Ramos (cell line): Measurements from ENCODE around the gene P4HTM.

Source experiments
- in situ Hi-C: fragments of 300-500 bp; cut with MboI; formaldehyde crosslinking; loops from one replicate; pipeline ENCODE4 v1.14.3; 2022; ENCODE audit warnings: low sequenced_read_pairs; ENCODE audit not compliant: unreplicated experiment

The P4HTM gene, protein sequence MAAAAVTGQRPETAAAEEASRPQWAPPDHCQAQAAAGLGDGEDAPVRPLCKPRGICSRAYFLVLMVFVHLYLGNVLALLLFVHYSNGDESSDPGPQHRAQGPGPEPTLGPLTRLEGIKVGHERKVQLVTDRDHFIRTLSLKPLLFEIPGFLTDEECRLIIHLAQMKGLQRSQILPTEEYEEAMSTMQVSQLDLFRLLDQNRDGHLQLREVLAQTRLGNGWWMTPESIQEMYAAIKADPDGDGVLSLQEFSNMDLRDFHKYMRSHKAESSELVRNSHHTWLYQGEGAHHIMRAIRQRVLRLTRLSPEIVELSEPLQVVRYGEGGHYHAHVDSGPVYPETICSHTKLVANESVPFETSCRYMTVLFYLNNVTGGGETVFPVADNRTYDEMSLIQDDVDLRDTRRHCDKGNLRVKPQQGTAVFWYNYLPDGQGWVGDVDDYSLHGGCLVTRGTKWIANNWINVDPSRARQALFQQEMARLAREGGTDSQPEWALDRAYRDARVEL

GRCh38 chr3:48989796-48990635 lies at the start of gene P4HTM:
Gene P4HTM, plus strand, starts transcription at chr3:48990241. Its CDS starts 16 bp downstream, at chr3:48990257.
- in situ Hi-C loops = no loop called here

DNA sequence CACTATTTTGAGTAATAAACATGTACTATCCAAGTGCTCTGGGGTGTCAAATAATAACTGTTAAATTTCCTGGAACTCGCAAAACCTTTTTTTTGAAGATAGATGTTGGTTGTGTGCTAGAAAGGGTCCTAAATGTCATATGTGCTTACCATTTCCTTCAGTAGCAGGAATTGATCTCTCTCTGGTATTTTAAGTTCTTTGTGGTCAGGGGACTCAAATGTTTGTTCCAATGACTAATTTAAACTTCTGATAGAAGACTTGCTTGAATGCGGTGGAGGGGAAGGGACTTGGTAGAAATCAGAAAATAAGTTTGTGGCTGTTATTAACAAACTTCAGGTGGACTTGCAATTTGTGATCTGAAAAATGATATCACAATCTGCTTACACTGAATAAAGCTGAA lies 44.6 kb upstream of the P4HTM start:
- in situ Hi-C loops = no loop called here

DNA sequence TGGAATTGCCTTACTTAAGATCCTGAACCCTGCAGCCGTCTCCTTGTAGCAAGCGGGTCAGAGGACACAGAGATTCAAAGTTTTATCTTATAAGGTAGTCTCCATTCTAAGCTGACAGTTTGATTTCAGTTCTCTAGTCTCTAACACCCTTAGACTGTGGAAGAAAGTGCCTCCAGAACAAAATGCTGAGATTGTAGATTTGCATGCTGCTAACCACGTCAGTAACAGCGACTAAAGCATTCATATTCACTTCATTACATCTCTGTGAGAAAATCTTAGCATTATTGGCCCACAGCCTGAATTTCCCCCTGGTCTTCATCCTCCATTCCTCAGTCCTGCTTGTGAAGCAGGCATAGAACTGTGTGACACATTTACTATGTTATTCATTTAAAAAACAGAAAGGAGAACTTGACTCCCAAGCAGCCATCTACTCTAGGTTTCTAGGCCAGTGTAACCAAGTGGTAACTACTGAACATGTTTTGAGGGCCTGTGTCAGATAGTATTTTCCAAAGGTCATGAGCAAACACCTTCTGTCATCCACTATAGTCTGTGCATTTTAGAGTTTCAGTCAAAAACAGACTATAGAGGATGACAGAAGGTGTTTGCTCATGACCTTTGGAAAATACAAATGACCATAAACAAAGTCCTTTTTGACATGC lies 44.0 kb upstream of the P4HTM start:
- in situ Hi-C loops = no loop called here

- in situ Hi-C loops = no loop called here
Observed at GRCh38 chr3:48949376-48949717, 40.7 kb upstream of the P4HTM start.

DNA sequence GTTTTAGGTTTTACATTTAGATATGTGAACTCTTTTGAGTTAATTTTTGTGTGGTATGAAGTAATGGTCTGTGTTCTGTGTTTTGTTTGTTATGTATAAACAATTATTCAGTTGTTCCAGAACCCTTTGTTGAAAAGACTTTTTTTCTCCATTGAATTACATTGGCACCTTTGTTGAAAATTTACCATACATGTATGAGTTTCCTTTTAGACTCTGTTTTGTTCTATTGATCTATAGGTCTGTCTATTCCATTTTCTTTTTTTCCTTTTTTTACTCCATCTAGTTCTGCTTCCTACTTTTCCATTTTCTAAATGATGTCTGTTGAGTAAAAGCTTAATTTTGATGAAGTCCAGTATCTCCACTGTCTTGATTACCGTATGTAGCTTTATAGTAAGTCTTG lies 40.0 kb upstream of the P4HTM start:
- in situ Hi-C loops = loop anchor here (25.0 kb wide), 1 partner anchor 213 kb away; no protein-coding TSS in a partner anchor

DNA sequence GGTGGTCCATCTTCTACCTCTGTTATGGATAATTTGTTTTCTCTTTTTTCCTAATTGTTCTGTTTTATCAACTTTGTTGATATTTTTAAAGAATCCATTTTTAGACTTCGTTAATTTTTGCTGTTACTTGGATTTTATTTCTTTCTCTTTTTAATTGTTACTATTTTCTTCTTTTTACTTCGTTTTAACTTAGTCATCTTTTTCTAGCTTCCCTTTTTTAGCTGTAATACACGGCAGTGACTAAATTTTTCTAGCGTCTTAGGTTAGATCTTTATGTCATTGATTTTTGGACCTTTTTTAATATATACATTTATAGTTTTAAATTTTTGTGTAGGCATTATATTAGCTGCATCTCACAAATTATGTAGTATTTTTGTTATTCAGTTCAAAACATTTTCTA lies 38.3 kb upstream of the P4HTM start:
- in situ Hi-C loops = loop anchor here (25.0 kb wide), 1 partner anchor 214 kb away; no protein-coding TSS in a partner anchor

GRCh38 chr3:48952510-48953118 lies 37.4 kb upstream of the P4HTM start:
- in situ Hi-C loops = loop anchor here (25.0 kb wide), 1 partner anchor 215 kb away; no protein-coding TSS in a partner anchor

DNA sequence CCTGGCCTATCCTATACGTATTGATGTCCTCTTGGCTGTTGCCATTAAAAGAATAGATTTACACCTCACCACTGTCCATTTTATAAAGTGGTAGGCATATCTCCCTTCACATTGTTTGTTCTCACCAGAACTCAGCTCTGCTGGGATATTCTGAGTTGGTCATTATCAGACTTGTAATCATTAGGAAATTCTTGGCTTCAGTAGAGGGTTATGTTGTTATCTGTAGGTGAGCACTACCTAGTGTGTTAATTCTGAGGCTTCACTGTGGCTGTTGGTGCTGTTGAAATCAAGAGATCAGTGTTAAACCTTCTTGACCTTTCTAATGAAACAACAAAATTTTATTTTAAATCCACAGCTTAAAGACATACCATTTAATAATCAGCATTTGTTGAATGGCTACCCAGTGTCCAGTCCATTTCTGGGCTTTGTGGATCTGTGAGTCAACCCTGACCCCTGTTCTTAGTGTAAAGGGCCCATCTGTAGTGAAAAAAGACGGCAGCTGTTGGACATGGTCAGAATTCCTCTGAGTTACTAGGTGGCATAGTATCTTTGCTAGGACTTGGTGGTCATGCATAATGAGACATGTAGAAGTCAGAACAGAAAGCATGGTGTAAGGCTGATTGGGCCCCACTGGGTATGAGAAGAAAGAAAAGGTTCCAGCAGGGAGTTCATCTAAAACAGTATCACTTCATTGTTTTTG lies 32.9 kb upstream of the P4HTM start:
- in situ Hi-C loops = loop anchor here (25.0 kb wide), 1 partner anchor 220 kb away; no protein-coding TSS in a partner anchor

DNA sequence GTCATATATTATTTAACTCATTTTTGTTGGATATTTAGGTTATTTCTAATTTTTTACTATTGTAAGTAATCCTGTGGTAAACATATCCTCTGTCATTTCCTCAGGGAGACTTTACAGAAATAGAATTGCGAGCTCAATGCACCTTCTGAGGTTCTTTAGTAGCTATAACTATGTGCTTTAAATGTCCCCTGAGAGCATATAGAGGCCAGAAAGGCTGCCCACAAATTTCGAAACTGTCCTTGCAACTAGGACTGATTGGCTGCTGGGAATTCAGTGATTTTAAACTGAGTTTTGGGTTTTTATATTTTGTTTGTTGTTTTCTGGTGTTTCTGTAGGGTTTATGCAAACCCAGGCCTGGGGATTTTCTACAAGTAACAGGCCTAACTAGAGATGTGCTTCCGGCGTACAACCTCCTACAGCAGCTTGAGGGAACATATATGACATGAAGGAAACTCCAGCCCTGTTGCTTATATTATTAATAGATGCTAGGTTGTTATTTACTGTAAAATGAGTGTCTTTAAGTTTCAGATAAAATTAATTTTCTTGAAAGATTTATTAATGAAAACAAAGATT lies 29.1 kb upstream of the P4HTM start:
- in situ Hi-C loops = loop anchor here (25.0 kb wide), 1 partner anchor 224 kb away; no protein-coding TSS in a partner anchor

DNA sequence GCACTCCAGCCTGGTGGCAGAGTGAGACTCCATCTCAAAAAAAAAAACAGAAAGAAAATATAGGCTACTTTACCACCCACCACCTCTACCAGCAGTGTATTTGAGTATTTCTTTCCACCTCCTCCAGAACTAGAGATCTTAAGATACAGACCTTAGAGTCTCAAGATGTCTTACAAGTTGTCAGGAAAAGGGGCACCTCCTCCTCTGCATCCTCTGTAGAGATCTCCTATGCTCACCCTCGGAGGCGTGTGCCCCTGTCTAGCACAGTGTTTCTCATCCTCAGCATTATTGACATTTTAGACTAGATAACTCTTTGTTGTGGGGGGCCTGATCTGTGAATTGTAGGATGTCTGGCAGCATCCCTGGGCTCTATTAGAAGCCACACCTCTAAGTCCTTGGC lies 27.7 kb upstream of the P4HTM start:
- in situ Hi-C loops = loop anchor here (25.0 kb wide), 1 partner anchor 225 kb away; no protein-coding TSS in a partner anchor

DNA sequence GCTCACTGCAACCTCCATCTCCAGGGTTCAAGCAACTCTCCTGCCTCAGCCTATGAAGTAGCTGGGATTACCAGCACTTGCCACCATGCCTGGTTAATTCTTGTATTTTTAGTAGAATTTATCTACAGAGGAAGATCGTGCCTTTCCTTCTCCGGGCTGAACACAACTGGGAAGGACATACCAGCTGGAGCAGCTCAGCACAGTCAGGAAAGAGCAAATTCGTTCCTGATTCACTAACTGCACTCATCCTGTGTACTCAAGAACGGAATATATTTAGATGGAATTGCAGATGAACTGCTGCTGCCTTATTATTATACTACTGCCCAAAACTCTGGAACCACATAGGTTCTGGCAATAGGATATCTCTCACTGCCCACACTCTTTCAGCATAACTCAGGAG lies 27.1 kb upstream of the P4HTM start:
- in situ Hi-C loops = loop anchor here (25.0 kb wide), 1 partner anchor 226 kb away; no protein-coding TSS in a partner anchor

GRCh38 chr3:48963591-48963990 lies 26.4 kb upstream of the P4HTM start:
- in situ Hi-C loops = loop anchor here (25.0 kb wide), 1 partner anchor 226 kb away; no protein-coding TSS in a partner anchor

DNA sequence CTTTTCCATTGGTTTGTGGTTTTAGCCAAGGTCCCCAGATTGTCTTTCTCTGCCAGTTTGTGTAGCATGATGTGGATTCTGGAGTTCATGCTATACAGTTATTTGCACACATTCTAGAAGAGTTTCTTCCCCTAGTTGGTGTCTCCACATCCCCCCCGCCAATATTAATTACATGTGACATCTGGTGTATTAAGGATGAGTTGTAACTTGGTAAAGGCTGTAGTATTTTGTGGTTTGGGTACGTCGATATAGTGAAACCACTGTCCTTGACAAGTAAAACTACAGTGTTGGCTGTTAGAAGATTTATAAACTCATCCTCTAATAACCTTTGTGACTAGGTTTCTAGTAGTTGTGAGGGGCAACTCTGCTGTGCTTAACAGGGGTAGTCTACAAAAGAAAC lies 23.7 kb upstream of the P4HTM start:
- in situ Hi-C loops = loop anchor here (25.0 kb wide), 1 partner anchor 229 kb away; no protein-coding TSS in a partner anchor

DNA sequence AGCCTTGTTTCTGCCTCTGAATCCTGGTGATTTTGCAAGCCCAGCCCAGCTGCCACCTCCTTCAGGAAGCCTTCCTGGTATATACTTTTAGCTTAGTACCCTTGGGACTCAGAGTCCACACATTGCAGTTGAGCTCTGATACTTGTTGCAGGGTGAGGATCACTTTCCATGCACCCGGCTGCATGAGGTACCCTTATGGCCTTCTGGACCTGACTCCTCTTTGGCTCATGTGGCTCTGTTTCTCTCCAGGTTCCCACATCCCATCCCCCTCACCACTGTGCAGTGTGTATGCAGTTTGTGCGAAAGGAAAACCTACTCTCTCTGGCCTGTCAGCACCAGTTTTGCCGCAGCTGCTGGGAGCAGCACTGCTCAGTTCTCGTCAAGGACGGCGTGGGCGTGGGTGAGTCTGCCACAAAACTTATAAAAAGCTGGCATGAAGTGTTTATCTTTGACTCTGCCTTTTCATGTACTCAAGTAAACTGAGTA lies 23.1 kb upstream of the P4HTM start:
- in situ Hi-C loops = loop anchor here (25.0 kb wide), 1 partner anchor 230 kb away; no protein-coding TSS in a partner anchor

DNA sequence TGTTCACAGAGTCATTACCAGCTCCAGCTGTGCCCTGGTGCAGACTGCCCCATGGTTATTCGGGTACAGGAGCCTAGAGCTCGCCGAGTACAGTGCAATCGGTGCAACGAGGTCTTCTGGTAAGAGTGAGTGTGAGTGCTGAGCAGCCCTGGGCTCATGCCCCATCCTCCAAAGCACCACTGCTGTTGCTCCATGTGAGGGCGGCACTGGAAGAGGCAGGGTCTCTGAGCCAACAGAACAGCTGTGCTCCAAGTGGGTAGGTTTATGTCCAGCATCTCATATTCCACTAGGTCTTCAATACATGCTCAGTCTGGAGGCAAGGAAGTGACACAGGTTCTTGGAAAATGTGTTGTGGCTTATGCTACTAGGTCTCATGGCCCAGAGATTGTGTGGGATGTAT lies 19.5 kb upstream of the P4HTM start:
- in situ Hi-C loops = loop anchor here (25.0 kb wide), 1 partner anchor 233 kb away; no protein-coding TSS in a partner anchor

DNA sequence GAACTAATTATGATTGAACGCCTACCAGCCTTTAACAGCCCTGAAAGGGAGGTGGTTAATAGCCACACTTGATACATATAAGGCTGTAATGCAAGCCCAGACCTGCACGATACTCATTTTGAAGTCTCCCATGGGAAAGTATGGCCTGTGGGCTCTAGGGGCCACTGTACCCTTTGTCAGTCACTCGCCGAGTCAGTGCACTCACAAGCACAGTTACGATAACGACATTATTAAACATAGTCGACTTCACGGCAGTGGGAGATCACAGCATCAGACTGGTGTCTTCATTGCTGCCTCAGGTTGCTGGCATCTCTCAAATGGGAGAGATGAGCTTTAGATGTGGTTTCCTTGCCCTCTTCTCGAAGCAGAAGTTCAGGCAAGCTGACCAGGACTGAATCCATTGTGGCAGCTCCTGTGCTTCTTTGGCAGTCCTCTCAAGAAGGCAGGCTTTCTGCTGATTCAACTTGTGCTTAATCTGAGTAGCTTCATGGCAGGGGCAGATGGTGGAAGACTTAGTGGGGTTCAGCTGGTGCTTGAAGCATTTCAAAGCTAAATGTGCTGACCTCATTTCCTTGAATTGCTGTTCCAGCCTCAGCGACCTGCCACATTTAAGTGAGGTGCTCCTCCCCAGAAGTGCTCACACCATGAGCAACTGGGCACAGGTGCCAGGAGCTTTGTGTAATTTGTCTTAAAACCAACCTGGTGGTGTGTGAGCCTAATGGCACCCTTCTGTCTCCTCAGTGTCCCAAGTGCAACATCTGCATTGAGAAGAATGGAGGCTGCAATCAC lies 15.8 kb upstream of the P4HTM start:
- in situ Hi-C loops = loop anchor here (25.0 kb wide), 1 partner anchor 237 kb away; no protein-coding TSS in a partner anchor

- in situ Hi-C loops = no loop called here
Observed at GRCh38 chr3:48979451-48979850, 10.6 kb upstream of the P4HTM start.

DNA sequence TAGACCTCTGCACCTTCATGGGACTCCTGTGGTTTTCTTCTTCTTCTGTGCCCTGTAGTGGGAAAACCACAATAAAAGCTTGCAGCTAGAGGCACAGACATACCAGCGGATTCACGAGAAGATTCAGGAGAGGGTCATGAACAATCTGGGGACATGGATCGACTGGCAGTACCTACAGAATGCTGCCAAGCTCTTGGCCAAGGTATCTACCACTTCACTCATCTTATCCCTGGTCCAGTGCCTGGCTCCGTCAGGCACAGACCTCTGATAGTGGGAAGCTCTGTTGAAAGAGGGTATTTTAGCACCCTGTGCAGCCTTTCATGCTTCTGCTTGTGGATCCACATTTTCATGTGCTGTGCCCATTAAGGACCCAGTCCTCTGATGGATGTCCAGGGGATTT lies 9.7 kb upstream of the P4HTM start:
- in situ Hi-C loops = no loop called here
